Myocyte (in vitro differentiated cells): ENCODE data around the gene BCAR3. TPM values are rescaled to one million over a fixed set of nuclear protein-coding genes. Genes with fewer than 3 reads are reported as not detected.

ENCODE experiments used
- DNase-seq: peaks from one replicate; pipeline ENCODE4 v3.0.0-alpha.2; 2012; ENCODE audit warnings: low read depth
- total RNA-seq: library from RNA; depleted of rRNA; stranded (reverse); fragments of >200 nt; gene quantifications from 2 replicates; pipeline ENCODE4 v1.2.3, GENCODE V29; 2014

BCAR3 gene
- total RNA-seq, 1 donor from 2014 or later = 46.6 TPM

- DNase-seq = no peak
These were observed 64.5 kb downstream of the BCAR3 start for GRCh38 chr1:93616996-93617669.

DNA sequence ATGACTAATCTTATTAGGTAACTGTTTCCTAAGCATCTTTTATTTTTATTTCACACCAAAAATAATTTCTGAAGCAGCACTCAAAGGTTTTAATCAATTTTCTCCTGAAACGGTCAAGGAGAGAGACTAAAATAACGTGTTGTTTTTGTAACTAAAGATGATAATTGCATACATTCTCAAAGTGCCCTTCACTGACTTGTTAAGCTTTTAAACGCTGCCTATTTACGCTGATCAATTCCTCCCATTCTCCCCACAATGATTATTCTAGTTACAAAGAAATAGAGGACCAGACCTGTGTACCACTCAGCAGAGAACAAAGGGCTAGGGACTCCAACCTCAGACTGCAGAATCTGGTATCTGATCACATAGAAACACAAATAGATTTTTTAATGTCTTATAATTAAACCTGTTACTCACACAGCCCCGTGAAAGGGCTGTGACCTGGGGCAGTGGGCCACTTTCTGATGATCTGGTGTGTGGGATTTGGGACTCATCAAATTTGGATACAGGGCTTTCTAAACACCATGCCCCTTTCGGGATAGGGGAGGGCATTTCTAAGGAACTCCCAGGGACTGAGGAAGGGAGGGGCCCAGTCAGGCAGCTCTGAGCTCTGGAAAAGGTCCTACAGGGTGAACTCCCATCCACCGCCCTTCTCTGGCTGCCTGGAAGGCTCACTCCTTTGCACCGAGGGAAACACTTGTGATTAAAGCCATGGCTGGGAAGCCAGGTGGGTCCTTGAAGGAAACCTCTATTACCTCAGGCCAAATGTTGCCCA is 65.2 kb downstream of the BCAR3 start:
- peak; percentile 37 for DNase-seq

- DNase-seq = peak; percentile 47
These were observed 66.0 kb downstream of the BCAR3 start for GRCh38 chr1:93615582-93616150.

- DNase-seq = peak; percentile 62
These were observed 66.6 kb downstream of the BCAR3 start for GRCh38 chr1:93614986-93615581.

- DNase-seq = no peak
These were observed 67.1 kb downstream of the BCAR3 start for GRCh38 chr1:93614541-93614940.

DNA sequence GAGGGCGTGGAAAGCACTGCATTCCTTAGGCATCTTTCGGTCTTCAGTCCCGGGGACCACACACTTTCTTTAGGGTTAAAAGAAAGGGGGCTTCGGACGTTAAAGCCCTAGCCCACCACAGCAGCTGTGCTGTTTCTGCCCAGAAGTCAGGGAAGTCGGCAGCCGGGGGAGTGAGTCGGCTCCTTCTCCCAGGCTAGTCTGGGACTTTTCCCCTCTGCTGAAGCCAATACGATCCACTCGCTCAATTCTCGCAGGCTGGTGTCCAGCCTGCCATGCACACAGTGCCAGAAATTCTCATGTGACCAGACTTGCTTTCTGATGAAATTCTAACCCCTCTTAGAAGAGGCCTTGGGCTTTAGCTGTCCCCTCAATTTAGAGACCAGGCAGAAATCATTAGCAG is 67.7 kb downstream of the BCAR3 start:
- peak; percentile 63 for DNase-seq

DNA sequence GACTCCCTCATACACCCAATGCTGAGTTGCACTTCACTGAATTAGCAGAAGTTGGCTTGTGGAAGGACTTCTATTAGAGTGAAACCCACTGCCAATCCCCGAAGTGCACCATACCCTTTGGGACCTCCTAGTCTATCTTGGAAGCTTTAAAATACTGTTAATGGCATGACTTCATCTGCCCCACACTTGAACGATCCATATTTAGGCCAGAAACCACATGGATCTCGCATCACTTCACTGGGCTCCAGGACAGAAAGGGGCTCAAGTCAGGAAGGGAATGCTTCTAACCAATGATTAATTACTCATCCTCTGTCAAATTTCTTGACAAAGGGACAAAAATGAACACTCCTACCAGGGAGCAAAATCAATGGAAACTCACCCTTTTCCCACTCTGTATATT is 69.1 kb downstream of the BCAR3 start:
- DNase-seq = no peak

GRCh38 chr1:93611668-93612067 is 70.0 kb downstream of the BCAR3 start:
- no peak for DNase-seq

DNA sequence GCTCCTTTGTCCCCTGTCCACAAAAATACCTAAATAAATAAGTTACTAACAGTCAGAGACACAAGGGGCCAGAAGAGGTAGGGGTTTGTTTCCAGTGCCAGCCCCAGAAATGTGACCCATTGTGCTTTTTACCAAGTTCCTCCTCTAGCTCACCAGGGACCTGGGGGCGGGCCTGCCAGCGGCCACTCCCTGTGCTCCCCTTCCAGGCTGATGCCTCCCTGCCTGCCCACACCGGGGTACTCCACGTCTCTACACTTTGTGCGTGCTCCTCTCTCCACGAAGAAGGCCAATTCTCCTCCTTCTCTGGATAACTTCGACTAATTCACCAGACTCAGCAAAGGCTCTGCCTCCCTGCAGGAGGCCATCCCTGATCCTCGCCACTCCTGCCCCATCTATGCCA is 72.1 kb downstream of the BCAR3 start:
- DNase-seq = no peak

GRCh38 chr1:93608187-93609109 is 73.2 kb downstream of the BCAR3 start:
- peak; percentile 66 for DNase-seq

- no peak for DNase-seq
These were observed 73.8 kb downstream of the BCAR3 start for GRCh38 chr1:93607814-93608186.

GRCh38 chr1:93605812-93606512 is 75.7 kb downstream of the BCAR3 start:
- DNase-seq = peak; percentile 87

GRCh38 chr1:93605026-93605568 is 76.5 kb downstream of the BCAR3 start:
- DNase-seq = no peak

GRCh38 chr1:93604411-93604810 is 77.2 kb downstream of the BCAR3 start:
- no peak for DNase-seq

DNA sequence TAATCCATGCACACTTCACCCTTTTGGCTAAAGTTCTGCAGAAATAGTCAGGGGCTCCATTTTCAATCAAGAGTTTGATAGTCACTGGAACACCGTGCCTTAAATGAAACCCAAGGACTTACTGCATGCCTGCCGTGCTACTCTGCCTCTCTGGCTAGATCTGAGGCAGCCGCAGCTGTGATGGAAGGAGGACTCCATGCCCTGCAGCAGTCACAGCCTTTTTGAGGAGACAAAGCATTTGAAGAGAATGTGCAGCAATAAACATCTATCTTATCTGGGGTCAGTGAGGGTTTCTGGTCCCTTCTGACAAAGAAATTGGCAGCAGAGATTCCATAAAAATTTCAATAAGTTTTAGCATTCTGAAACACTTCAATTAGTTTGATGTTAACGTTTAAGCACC is 78.0 kb downstream of the BCAR3 start:
- no peak for DNase-seq

- no peak for DNase-seq
These were observed 78.5 kb downstream of the BCAR3 start for GRCh38 chr1:93603106-93603505.

DNA sequence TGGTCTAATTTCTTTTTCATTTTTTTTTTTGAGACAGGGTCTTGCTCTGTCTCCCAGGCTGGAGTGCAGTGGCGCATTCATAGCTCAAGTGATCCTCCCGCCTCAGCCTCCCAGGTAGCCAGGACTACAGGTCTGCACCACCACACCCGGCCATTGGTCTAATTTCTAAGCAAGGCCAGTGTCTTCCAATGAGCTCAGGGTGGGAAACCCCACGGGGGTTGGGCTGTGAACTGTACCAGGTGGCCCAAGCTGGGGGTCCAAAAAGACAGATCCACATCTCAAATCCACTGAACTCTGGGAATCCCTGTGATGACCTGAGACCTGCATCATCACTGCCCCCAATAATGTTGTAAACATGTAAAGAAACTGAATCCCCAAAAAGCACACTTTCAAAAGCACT is 79.5 kb downstream of the BCAR3 start:
- no peak for DNase-seq

DNA sequence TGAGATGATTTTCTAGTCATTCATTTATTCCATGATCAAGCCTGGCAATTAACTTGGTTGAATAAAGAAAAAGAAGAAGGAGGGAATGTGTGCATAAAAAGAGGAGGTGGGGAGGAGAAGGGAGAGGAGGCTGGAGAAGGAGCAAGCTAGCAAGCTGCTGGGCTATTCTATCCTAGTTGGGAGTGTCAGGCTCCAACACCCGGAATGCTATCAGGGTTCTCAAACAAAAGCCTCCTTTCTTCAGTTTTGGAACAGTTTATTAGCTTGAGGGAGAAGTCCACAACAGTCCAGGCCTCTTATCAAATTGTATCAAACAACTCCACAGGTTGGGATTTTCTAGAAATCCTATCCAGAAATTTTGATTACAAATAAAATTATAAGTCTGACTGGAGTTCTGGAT is 80.0 kb downstream of the BCAR3 start:
- DNase-seq = no peak

DNA sequence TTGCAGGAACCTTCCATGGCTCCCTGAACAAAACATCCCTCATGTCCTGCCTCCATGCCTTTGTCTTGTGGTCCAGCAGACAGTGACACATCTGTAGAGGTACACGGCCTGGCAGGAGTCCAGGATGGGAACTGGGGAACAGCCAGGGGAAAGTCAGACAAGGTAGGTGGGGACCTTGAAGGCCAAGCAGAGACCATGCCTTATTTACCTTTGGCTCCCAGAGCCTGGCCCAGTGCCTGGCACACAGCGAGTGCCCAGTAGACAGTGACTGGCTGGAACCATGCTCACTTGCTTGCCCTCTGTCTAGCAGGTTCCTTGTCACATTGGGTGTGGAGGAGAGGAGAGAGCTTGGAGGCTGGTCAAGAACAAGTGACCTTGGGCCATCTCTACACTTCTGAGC is 81.0 kb downstream of the BCAR3 start:
- no peak for DNase-seq

GRCh38 chr1:93599479-93599878 is 82.2 kb downstream of the BCAR3 start:
- DNase-seq = no peak
